Spleen (tissue), 11 donors: ENCODE results near the gene CHMP5. TPM values are rescaled to one million over a fixed set of nuclear protein-coding genes. Genes with fewer than 3 reads are reported as not detected.

Source experiments
- DNase-seq: peaks from one replicate; pipeline ENCODE4 v3.0.0-alpha.2; 2020
- H3K27ac ChIP-seq, 8 donors: fragments of 200-600 bp; sonication (generic) in 7 of 8; 1 replicate in 4 of 8; 2 replicates in 4 of 8; pipeline versions ENCODE4 v1.5.0 to v1.8.0; 2016 to 2021; ENCODE audit warnings: inconsistent platforms in 4 of 8, mild to moderate bottlenecking in 4 of 8, moderate library complexity in 1 of 8
- H3K27me3 ChIP-seq, 7 donors: fragments of 200-600 bp; sonication (generic) in 6 of 7; replicated peaks in 1 of 7; 1 replicate in 4 of 7; 2 replicates in 3 of 7; pipeline versions ENCODE4 v1.5.0 to v1.8.0; 2016 to 2021; ENCODE audit warnings: inconsistent platforms in 3 of 7, mild to moderate bottlenecking in 1 of 7
- H3K36me3 ChIP-seq, 6 donors: fragments of 200-600 bp; sonication (generic) in 5 of 6; 1 replicate in 4 of 6; 2 replicates in 2 of 6; pipeline versions ENCODE4 v1.5.0 to v1.8.0; 2016 to 2021; ENCODE audit warnings: inconsistent platforms in 2 of 6
- H3K4me1 ChIP-seq, 6 donors: fragments of 200-600 bp; sonication (generic) in 5 of 6; 1 replicate in 3 of 6; 2 replicates in 3 of 6; pipeline versions ENCODE4 v1.5.0 to v1.8.0; 2016 to 2021; ENCODE audit warnings: inconsistent platforms in 3 of 6
- H3K4me3 ChIP-seq, 8 donors: fragments of 200-600 bp; sonication (generic) in 7 of 8; 1 replicate in 4 of 8; 2 replicates in 4 of 8; pipeline versions ENCODE4 v1.5.0 to v1.8.0; 2016 to 2021; ENCODE audit warnings: inconsistent platforms in 4 of 8, mild to moderate bottlenecking in 4 of 8, moderate library complexity in 2 of 8
- H3K9me3 ChIP-seq, 8 donors: fragments of 200-600 bp; sonication (generic) in 7 of 8; 1 replicate in 4 of 8; 2 replicates in 4 of 8; pipeline versions ENCODE4 v1.5.0 to v1.8.0; 2016 to 2021; ENCODE audit warnings: inconsistent platforms in 4 of 8
- CTCF ChIP-seq, 11 experiments: fragments of 200-600 bp in 7 of 11; fragments of 450-650 bp in 4 of 11; sonication (generic) in 4 of 11; IDR thresholded peaks in 8 of 11; conservative IDR thresholded peaks in 3 of 11; 1 replicate in 7 of 11; 2 replicates in 4 of 11; pipeline versions ENCODE4 v1.4.0 to v1.8.0; 2016 to 2021; ENCODE audit warnings: antibody characterized with exemption in 11 of 11, inconsistent platforms in 4 of 11, mild to moderate bottlenecking in 1 of 11
- POLR2A ChIP-seq, 3 donors: fragments of 450-650 bp; IDR thresholded peaks; one replicate each; pipeline ENCODE4 v1.5.1; 2017; ENCODE audit warnings: antibody characterized with exemption in 3 of 3, mild to moderate bottlenecking in 1 of 3
- POLR2AphosphoS5 ChIP-seq, 3 donors: sonication (generic); formaldehyde crosslinking; IDR thresholded peaks; one replicate each; pipeline ENCODE4 v1.5.1; 2017; ENCODE audit warnings: antibody characterized with exemption in 3 of 3
- WGBS, 5 donors: extraction: QIAGEN DNeasy Blood & Tissue Kit in 3 of 5; methylation state at CpG; one replicate each; pipeline versions ENCODE4 v1.1.5 to v1.1.7; 2013 to 2018; 5-methylcytosine and 5-hydroxymethylcytosine counted together
- intact Hi-C: fragments of 100-400 bp; cut with DNase I; formaldehyde crosslinking; loops from one replicate; pipeline ENCODE4 v1.15.0; 2023; ENCODE audit warnings: low total_unique reads
- polyA plus RNA-seq, 3 donors: library from polyadenylated mRNA; stranded (reverse); fragments of 200-250 nt; gene quantifications; one replicate each; pipeline ENCODE4 v1.2.1, GENCODE V29; 2013
- total RNA-seq, 7 donors: library from RNA; depleted of rRNA in 3 of 7; stranded (reverse); fragments of >200 nt in 3 of 7; fragmentation: NEBNext Ultra II Directional in 4 of 7; extraction: Animal tissue kit (Norgen Biotek cat#: 25700) in 4 of 7; gene quantifications; one replicate each; pipeline versions ENCODE4 v1.1.0 to v1.2.1, GENCODE V29; 2016 to 2021
- donor health status: healthy with polysubstance abuse.
- donor health status: DM: no; HTN: no; CAD: no; lungs with moderate emphysema.
- donor health status: DM: no; HTN: no; CAD: no.
- donor health status: Bipolar disorder and iron deficiency.
- donor health status: healthy.
- donor health status: DM: no; HTN: no; CAD: no.
- donor health status: DM: yes; HTN: yes; CAD: no.

The CHMP5 gene
- total and polyA plus RNA-seq, 10 donors = 43.6 to 75.9 (median 54.8) TPM

- peak; percentile 14 for DNase-seq
- 68 to 85% (median 80%) methylated on average over 1 of the region's 1 CpG for WGBS, 5 donors
Observed at GRCh38 chr9:33250458-33250995, 14.3 kb upstream of the CHMP5 start.

GRCh38 chr9:33254211-33254610 is 10.6 kb upstream of the CHMP5 start:
- peaks cover 0 to 8% (median 2%) of the 10 kb centered on the region in 6 donors for H3K4me1 ChIP-seq
- H3K9me3 ChIP-seq = no peaks in the 10 kb centered on the region
- DNase-seq = no peak
- no peak overlapping the region for H3K27ac ChIP-seq
- H3K27me3 ChIP-seq = no peaks in the 10 kb centered on the region
- H3K4me3 ChIP-seq = no peak overlapping the region
- WGBS, 5 donors = 98 to 100% (median 100%) methylated on average over 4 of the region's 4 CpGs
- intact Hi-C loops = no loop called here
- TF ChIP-seq CTCF (IDR thresholded peaks at IDR 0.05 in 8 of 11, conservative IDR thresholded peaks at IDR 0.05 in 3 of 11) = no peak
- TF ChIP-seq POLR2A (IDR thresholded peaks at IDR 0.05) = no peak
- TF ChIP-seq POLR2AphosphoS5 (IDR thresholded peaks at IDR 0.05) = no peak
- peaks cover 13 to 99% (median 74%) of the 10 kb centered on the region in 6 donors for H3K36me3 ChIP-seq

More at GRCh38 chr9:33250458-33250995, 14.3 kb upstream of the CHMP5 start:
- Histone ChIP-seq H3K27me3 (no peaks in the 10 kb centered on the region), H3K4me1 (peaks cover 0 to 11% (median 2%) of the 10 kb centered on the region in 6 donors), H3K4me3 (no peak overlapping the region), H3K36me3 (peaks cover 0 to 79% (median 39%) of the 10 kb centered on the region in 6 donors), H3K9me3 (no peaks in the 10 kb centered on the region), H3K27ac (peak overlapping the region in 1 of 8 donors; percentile 45)
- intact Hi-C loops = no loop called here
- TF ChIP-seq CTCF (IDR thresholded peaks at IDR 0.05 in 8 of 11, conservative IDR thresholded peaks at IDR 0.05 in 3 of 11) (no peak), POLR2A (IDR thresholded peaks at IDR 0.05) (no peak), POLR2AphosphoS5 (IDR thresholded peaks at IDR 0.05) (no peak)

GRCh38 chr9:33255014-33255413 is 9.8 kb upstream of the CHMP5 start:
- H3K4me1 ChIP-seq = peaks cover 0 to 7% (median 0%) of the 10 kb centered on the region in 6 donors
- no peaks in the 10 kb centered on the region for H3K9me3 ChIP-seq
- H3K27ac ChIP-seq = no peak overlapping the region
- intact Hi-C loops = no loop called here
- H3K27me3 ChIP-seq = no peaks in the 10 kb centered on the region
- TF ChIP-seq CTCF (IDR thresholded peaks at IDR 0.05 in 8 of 11, conservative IDR thresholded peaks at IDR 0.05 in 3 of 11) = no peak
- TF ChIP-seq POLR2AphosphoS5 (IDR thresholded peaks at IDR 0.05) = no peak
- TF ChIP-seq POLR2A (IDR thresholded peaks at IDR 0.05) = no peak
- peaks cover 14 to 99% (median 82%) of the 10 kb centered on the region in 6 donors for H3K36me3 ChIP-seq
- 94 to 97% (median 95%) methylated on average over 6 to 8 of the region's 8 CpGs for WGBS, 5 donors
- no peak overlapping the region for H3K4me3 ChIP-seq
- DNase-seq = no peak

- no peak overlapping the region for H3K4me3 ChIP-seq
- H3K9me3 ChIP-seq = no peaks in the 10 kb centered on the region
- intact Hi-C loops = no loop called here
- TF ChIP-seq CTCF (IDR thresholded peaks at IDR 0.05 in 8 of 11, conservative IDR thresholded peaks at IDR 0.05 in 3 of 11) = no peak
- DNase-seq = no peak
- peaks cover 14 to 100% (median 87%) of the 10 kb centered on the region in 6 donors for H3K36me3 ChIP-seq
- H3K4me1 ChIP-seq = peaks cover 0 to 7% (median 0%) of the 10 kb centered on the region in 6 donors
- H3K27me3 ChIP-seq = no peaks in the 10 kb centered on the region
- H3K27ac ChIP-seq = no peak overlapping the region
- 87 to 94% (median 89%) methylated on average over 4 of the region's 4 CpGs for WGBS, 5 donors
Observed at GRCh38 chr9:33255471-33255870, 9.4 kb upstream of the CHMP5 start.
